Measurements from ENCODE around the gene ARID3A.

Gene ARID3A

GRCh38 chr19:1004803-1005664, 79.2 kb downstream of the ARID3A start:
- DNase-seq (ENCODE audit: low read depth), result no peak

- DNase-seq (ENCODE audit: low read depth), result no peak
Observed at GRCh38 chr19:1006711-1007398, 81.0 kb downstream of the ARID3A start.

- no peak for DNase-seq (ENCODE audit: low read depth)
Observed at GRCh38 chr19:1007399-1008251, 81.8 kb downstream of the ARID3A start.

- no peak for DNase-seq (ENCODE audit: low read depth)
Observed at GRCh38 chr19:1008268-1009040, 82.6 kb downstream of the ARID3A start.

GRCh38 chr19:1009041-1009980, 83.5 kb downstream of the ARID3A start:
- no peak for DNase-seq (ENCODE audit: low read depth)

- no peak for DNase-seq (ENCODE audit: low read depth)
Observed at GRCh38 chr19:1009981-1010538, 84.2 kb downstream of the ARID3A start.

GRCh38 chr19:1010586-1011510, 85.0 kb downstream of the ARID3A start:
- no peak for DNase-seq (ENCODE audit: low read depth)

- DNase-seq (ENCODE audit: low read depth), result no peak
Observed at GRCh38 chr19:1011831-1012333, 86.0 kb downstream of the ARID3A start.

GRCh38 chr19:1012334-1012733, 86.5 kb downstream of the ARID3A start:
- DNase-seq (ENCODE audit: low read depth), result no peak

- no peak for DNase-seq (ENCODE audit: low read depth)
Observed at GRCh38 chr19:1013218-1013617, 87.4 kb downstream of the ARID3A start.

- no peak for DNase-seq (ENCODE audit: low read depth)
Observed at GRCh38 chr19:1014161-1015060, 88.6 kb downstream of the ARID3A start.

GRCh38 chr19:1015061-1015781, 89.4 kb downstream of the ARID3A start:
- no peak for DNase-seq (ENCODE audit: low read depth)

- no peak for DNase-seq (ENCODE audit: low read depth)
Observed at GRCh38 chr19:1015782-1016646, 90.2 kb downstream of the ARID3A start.

GRCh38 chr19:1016647-1017114, 90.8 kb downstream of the ARID3A start:
- no peak for DNase-seq (ENCODE audit: low read depth)

- no peak for DNase-seq (ENCODE audit: low read depth)
Observed at GRCh38 chr19:1017115-1017905, 91.5 kb downstream of the ARID3A start.

Data from activated gamma-delta T cell treated with anti-CD3 and anti-CD28 coated beads, Interleukin-2, amount 50 U/mL, for 16 hours (primary cell).